PFSK-1 (cell line): ENCODE data around the gene OR5K3.

Source experiments
- POLR2AphosphoS5 ChIP-seq: IDR thresholded peaks from 2 replicates; pipeline ENCODE4 v1.6.1; 2012; ENCODE audit warnings: low read depth, mild to moderate bottlenecking, control low read depth, low read length, moderate library complexity
- SIN3A ChIP-seq: IDR thresholded peaks from 2 replicates; pipeline ENCODE4 v1.6.1; 2012; ENCODE audit warnings: mild to moderate bottlenecking, low read length, moderate library complexity, borderline replicate concordance; ENCODE audit not compliant: insufficient read depth
- TAF1 ChIP-seq: IDR thresholded peaks from 2 replicates; pipeline ENCODE4 v1.6.1; 2012; ENCODE audit warnings: low read length, control low read depth, borderline replicate concordance; ENCODE audit not compliant: insufficient read depth
- TF ChIP-seq, protein P1 (sequence below), 2 experiments: IDR thresholded peaks; 2 replicates each; pipeline versions ENCODE4 v1.6.1 to v1.8.0; 2011 to 2012; ENCODE audit warnings: low read depth in 2 of 2, low read length in 2 of 2, control low read depth in 1 of 2, inconsistent platforms in 1 of 2, mild to moderate bottlenecking in 1 of 2, moderate library complexity in 1 of 2; ENCODE audit not compliant: insufficient read depth in 1 of 2

DNA sequence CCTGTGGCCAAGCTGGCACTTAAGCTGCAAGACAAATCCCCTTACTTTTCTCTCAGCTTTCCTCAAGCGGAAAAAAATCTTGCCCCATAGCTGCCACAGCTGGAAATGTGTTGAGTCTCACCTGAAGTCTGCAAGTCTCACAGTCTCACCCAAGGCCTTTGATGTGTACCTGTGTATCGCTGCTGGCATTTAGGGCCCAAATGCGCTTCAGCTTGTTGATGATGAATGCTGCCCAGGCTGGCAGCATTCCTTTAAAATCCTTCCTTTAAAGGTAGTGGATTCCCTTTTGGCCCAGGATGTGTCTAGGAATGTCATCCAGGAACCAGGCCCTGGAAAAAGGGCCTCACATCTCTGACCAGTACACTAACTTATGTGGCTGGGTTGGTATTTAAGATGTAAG is 29.8 kb upstream of the OR5K3 start:
- TF ChIP-seq SIN3A (no peak), POLR2AphosphoS5 (no peak), TAF1 (no peak)
- TF ChIP-seq, protein P1, sequence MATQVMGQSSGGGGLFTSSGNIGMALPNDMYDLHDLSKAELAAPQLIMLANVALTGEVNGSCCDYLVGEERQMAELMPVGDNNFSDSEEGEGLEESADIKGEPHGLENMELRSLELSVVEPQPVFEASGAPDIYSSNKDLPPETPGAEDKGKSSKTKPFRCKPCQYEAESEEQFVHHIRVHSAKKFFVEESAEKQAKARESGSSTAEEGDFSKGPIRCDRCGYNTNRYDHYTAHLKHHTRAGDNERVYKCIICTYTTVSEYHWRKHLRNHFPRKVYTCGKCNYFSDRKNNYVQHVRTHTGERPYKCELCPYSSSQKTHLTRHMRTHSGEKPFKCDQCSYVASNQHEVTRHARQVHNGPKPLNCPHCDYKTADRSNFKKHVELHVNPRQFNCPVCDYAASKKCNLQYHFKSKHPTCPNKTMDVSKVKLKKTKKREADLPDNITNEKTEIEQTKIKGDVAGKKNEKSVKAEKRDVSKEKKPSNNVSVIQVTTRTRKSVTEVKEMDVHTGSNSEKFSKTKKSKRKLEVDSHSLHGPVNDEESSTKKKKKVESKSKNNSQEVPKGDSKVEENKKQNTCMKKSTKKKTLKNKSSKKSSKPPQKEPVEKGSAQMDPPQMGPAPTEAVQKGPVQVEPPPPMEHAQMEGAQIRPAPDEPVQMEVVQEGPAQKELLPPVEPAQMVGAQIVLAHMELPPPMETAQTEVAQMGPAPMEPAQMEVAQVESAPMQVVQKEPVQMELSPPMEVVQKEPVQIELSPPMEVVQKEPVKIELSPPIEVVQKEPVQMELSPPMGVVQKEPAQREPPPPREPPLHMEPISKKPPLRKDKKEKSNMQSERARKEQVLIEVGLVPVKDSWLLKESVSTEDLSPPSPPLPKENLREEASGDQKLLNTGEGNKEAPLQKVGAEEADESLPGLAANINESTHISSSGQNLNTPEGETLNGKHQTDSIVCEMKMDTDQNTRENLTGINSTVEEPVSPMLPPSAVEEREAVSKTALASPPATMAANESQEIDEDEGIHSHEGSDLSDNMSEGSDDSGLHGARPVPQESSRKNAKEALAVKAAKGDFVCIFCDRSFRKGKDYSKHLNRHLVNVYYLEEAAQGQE (IDR thresholded peaks at IDR 0.05; ENCODE audit: insufficient read depth in 1 of 2, low read depth in 2 of 2, low read length in 2 of 2) = no peak
